Midbrain (tissue), 1 donor: ENCODE measurements around the gene GSK3B.
"Not testable (repeated sequence)": the region's sequence is repeated elsewhere in the genome, so short reads cannot be mapped to it uniquely, and the experiment has no call there.

Experiments
- DNase-seq: peaks from one replicate; lab custom pipeline; 2025; lab: John Stamatoyannopoulos, UW

GSK3B gene

GRCh38 chr3:120005741-120006140, 88.5 kb downstream of the GSK3B start:
- not testable (repeated sequence) for DNase-seq

GRCh38 chr3:120004008-120004498, 90.2 kb downstream of the GSK3B start:
- not testable (repeated sequence) for DNase-seq

- DNase-seq = no peak
These were observed 96.1 kb downstream of the GSK3B start for GRCh38 chr3:119998166-119998565.

- no peak for DNase-seq
These were observed 103.4 kb downstream of the GSK3B start for GRCh38 chr3:119990888-119991287.

GRCh38 chr3:119989981-119990655, 104.1 kb downstream of the GSK3B start:
- DNase-seq = no peak

GRCh38 chr3:119986812-119987211, 107.4 kb downstream of the GSK3B start:
- DNase-seq = not testable (repeated sequence)

- DNase-seq = no peak
These were observed 112.9 kb downstream of the GSK3B start for GRCh38 chr3:119981386-119981785.

- no peak for DNase-seq
These were observed 115.6 kb downstream of the GSK3B start for GRCh38 chr3:119978554-119979208.

GRCh38 chr3:119977353-119977752, 116.9 kb downstream of the GSK3B start:
- DNase-seq = no peak

- DNase-seq = no peak
These were observed 118.0 kb downstream of the GSK3B start for GRCh38 chr3:119976214-119976613.

GRCh38 chr3:119974656-119975055, 119.6 kb downstream of the GSK3B start:
- DNase-seq = no peak

GRCh38 chr3:119973018-119973646, 121.1 kb downstream of the GSK3B start:
- DNase-seq = no peak

- no peak for DNase-seq
These were observed 124.5 kb downstream of the GSK3B start for GRCh38 chr3:119969759-119970158.

GRCh38 chr3:119967353-119968006, 126.8 kb downstream of the GSK3B start:
- DNase-seq = no peak

GRCh38 chr3:119965692-119966091, 128.6 kb downstream of the GSK3B start:
- DNase-seq = no peak

- no peak for DNase-seq
These were observed 130.0 kb downstream of the GSK3B start for GRCh38 chr3:119964294-119964693.

- DNase-seq = no peak
These were observed 138.3 kb downstream of the GSK3B start for GRCh38 chr3:119955972-119956371.

GRCh38 chr3:119950666-119951325, 143.5 kb downstream of the GSK3B start:
- no peak for DNase-seq

- DNase-seq = no peak
These were observed 149.0 kb downstream of the GSK3B start for GRCh38 chr3:119945291-119945690.

- no peak for DNase-seq
These were observed 150.2 kb downstream of the GSK3B start for GRCh38 chr3:119944091-119944490.

GRCh38 chr3:119939077-119939476, 155.2 kb downstream of the GSK3B start:
- DNase-seq = no peak

GRCh38 chr3:119937229-119937628, 157.0 kb downstream of the GSK3B start:
- DNase-seq = no peak
